ENCODE data around the gene C19orf38. TPM values are rescaled to one million over a fixed set of nuclear protein-coding genes. Genes with fewer than 3 reads are reported as not detected.
A peak's percentile ranks its signal among the peaks of the same experiment; 100 is the strongest.

C19orf38 gene
- total RNA-seq, 1 experiment from 2014 or later = not detected

DNA sequence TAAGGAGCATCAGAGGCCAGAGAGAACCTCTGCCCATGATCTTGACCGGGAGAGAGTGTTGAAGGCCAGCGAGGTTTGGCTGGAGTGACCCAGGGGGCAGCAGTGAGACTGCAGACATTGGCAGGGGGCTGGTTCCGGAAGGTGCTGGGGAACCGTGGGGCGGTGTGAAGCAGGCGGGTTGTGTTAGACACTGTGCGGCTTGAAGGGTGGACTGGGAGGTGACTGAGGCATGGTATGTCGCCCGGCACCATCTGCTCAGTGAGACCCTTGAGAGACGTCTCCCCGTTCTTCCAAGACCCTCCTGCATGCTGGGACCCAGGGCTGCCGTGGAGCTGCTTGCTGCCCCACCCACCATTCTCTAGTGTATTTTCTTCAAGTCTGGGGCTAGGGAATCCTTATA lies 47.7 kb downstream of the C19orf38 start:
- no peak overlapping the region for H3K9ac ChIP-seq (ENCODE audit: extremely low read depth, insufficient read length, low read length)
- no peaks in the 10 kb centered on the region for H3K27me3 ChIP-seq (ENCODE audit: insufficient read depth, low read length)
- H3T11ph ChIP-seq (ENCODE audit: low read length) = no peak overlapping the region
- H2BK20ac ChIP-seq (ENCODE audit: low read depth, low read length, poor library complexity, severe bottlenecking) = no peak overlapping the region
- H3K23me2 ChIP-seq (ENCODE audit: insufficient read length, low read depth, low read length, poor library complexity, severe bottlenecking) = no peaks in the 10 kb centered on the region
- WGBS (ENCODE audit: extremely low coverage, insufficient read length, low lambda C conversion rate) = no CpG with 5 or more reads among the region's 12 CpGs
- no peaks in the 10 kb centered on the region for H3K79me1 ChIP-seq (ENCODE audit: insufficient read depth, low read depth, low read length, poor library complexity, severe bottlenecking)
- no peak overlapping the region for H4K5ac ChIP-seq (ENCODE audit: insufficient read length, low read depth, low read length)
- peaks cover 7% of the 10 kb centered on the region; the same call in 1 of the 2 replicates for H3K79me2 ChIP-seq (ENCODE audit: insufficient read depth, low read length)
- TF ChIP-seq, protein P1, sequence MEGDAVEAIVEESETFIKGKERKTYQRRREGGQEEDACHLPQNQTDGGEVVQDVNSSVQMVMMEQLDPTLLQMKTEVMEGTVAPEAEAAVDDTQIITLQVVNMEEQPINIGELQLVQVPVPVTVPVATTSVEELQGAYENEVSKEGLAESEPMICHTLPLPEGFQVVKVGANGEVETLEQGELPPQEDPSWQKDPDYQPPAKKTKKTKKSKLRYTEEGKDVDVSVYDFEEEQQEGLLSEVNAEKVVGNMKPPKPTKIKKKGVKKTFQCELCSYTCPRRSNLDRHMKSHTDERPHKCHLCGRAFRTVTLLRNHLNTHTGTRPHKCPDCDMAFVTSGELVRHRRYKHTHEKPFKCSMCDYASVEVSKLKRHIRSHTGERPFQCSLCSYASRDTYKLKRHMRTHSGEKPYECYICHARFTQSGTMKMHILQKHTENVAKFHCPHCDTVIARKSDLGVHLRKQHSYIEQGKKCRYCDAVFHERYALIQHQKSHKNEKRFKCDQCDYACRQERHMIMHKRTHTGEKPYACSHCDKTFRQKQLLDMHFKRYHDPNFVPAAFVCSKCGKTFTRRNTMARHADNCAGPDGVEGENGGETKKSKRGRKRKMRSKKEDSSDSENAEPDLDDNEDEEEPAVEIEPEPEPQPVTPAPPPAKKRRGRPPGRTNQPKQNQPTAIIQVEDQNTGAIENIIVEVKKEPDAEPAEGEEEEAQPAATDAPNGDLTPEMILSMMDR (conservative IDR thresholded peaks at IDR 0.05) = peak; percentile 56
- H3K56ac ChIP-seq (ENCODE audit: insufficient read length, low read depth, low read length) = no peak overlapping the region
- no peak overlapping the region for H4K91ac ChIP-seq (ENCODE audit: insufficient read length, low read depth, low read length)
- no peak overlapping the region for H4K8ac ChIP-seq (replicated peaks; ENCODE audit: insufficient read length, low read depth, low read length)
- no peak overlapping the region for H2AFZ ChIP-seq (ENCODE audit: low read length)
- H3K36me3 Mint-ChIP-seq (ENCODE audit: insufficient read depth in 1 of 3, low read depth in 3 of 3) = peaks cover 0 to 2% (median 1%) of the 10 kb centered on the region in 3 experiments; a peak in 4 of 7 replicates
- no peak overlapping the region for H3K27ac ChIP-seq (ENCODE audit: insufficient read length, low read depth, low read length)
- no peak overlapping the region for H3K4ac ChIP-seq (ENCODE audit: low read depth, low read length)
- peak overlapping the region; percentile 68 to 94 (median 92); a peak in 5 of 7 replicates for H3K27ac Mint-ChIP-seq
- H2BK5ac ChIP-seq (ENCODE audit: insufficient read length, low read length) = no peak overlapping the region
- no peak overlapping the region for H2AK5ac ChIP-seq (ENCODE audit: insufficient read length, low read length)
- peaks cover 4% of the 10 kb centered on the region; the same call in 1 of the 2 replicates for H3K4me1 ChIP-seq (ENCODE audit: insufficient read depth, low read length)
- H3K4me3 Mint-ChIP-seq = peak overlapping the region in 1 of 2 experiments; percentile 10; a peak in 1 of 5 replicates
- H3K18ac ChIP-seq (ENCODE audit: insufficient read length, low read depth, low read length) = no peak overlapping the region
- H4K20me1 ChIP-seq (ENCODE audit: control insufficient read depth, insufficient read depth, insufficient read length) = no peaks in the 10 kb centered on the region
- no peak overlapping the region for H3K23ac ChIP-seq (ENCODE audit: insufficient read length, low read depth, low read length)
- no peak overlapping the region for H3K14ac ChIP-seq (ENCODE audit: insufficient read depth, low read length)
- H2BK15ac ChIP-seq (ENCODE audit: low read depth, low read length) = no peak overlapping the region
- no peaks in the 10 kb centered on the region for H3K9me3 ChIP-seq (ENCODE audit: control insufficient read depth, low read depth, low read length)
- H3K27me3 Mint-ChIP-seq (ENCODE audit: low read depth) = no peaks in the 10 kb centered on the region; the same call in none of the 2 replicates
- peaks cover 46 to 49% of the 10 kb centered on the region in 2 experiments for H3K4me1 Mint-ChIP-seq
- H3K9me3 Mint-ChIP-seq = no peaks in the 10 kb centered on the region
- no peak overlapping the region for H2BK120ac ChIP-seq (ENCODE audit: low read depth, low read length, poor library complexity, severe bottlenecking)
- no peak overlapping the region for H2BK12ac ChIP-seq (ENCODE audit: insufficient read length, low read depth, low read length)
- DNase-seq = peak; percentile 64
- H3K4me2 ChIP-seq (ENCODE audit: insufficient read depth, insufficient read length, low read length) = no peak overlapping the region
